ENCODE results near the gene RAMACL. TPM values are rescaled to one million over a fixed set of nuclear protein-coding genes. Genes with fewer than 3 reads are reported as not detected.

The RAMACL gene
- total RNA-seq, 1 experiment from 2014 or later = 0.15 TPM

- Histone ChIP-seq H4K20me1 (ENCODE audit: insufficient read depth) (no peaks in the 10 kb centered on the region), H3K36me3 (ENCODE audit: control insufficient read depth in 1 of 2, insufficient read depth in 2 of 2, low read length in 2 of 2) (no peaks in the 10 kb centered on the region), H3K27ac (ENCODE audit: low read depth, low read length) (peak overlapping the region; percentile 29; the same call in 1 of the 2 replicates), H3K79me2 (ENCODE audit: insufficient read depth, low read length) (no peaks in the 10 kb centered on the region), H3K4me2 (ENCODE audit: low read length) (peak overlapping the region; percentile 89), H3K9me3 (ENCODE audit: control insufficient read depth in 1 of 2, insufficient read depth in 1 of 2, low read depth in 1 of 2, low read length in 2 of 2) (no peaks in the 10 kb centered on the region), H3K4me1 (ENCODE audit: control insufficient read depth in 1 of 2, insufficient read depth in 2 of 2, low read length in 2 of 2) (peaks cover 9 to 32% of the 10 kb centered on the region in 2 experiments; a peak in 3 of 4 replicates), H3K9me2 (ENCODE audit: insufficient read depth) (no peaks in the 10 kb centered on the region), H2AFZ (ENCODE audit: low read depth, low read length, poor library complexity, severe bottlenecking) (no peak overlapping the region), H3K27me3 (ENCODE audit: insufficient read depth, low read length) (no peaks in the 10 kb centered on the region), H3K9ac (ENCODE audit: low read length) (peak overlapping the region; percentile 52), H3K4me3 (replicated peaks in 1 of 2; ENCODE audit: low read depth in 1 of 2, low read length in 2 of 2) (peak overlapping the region; percentile 48 to 64)
- DNase-seq (ENCODE audit: low read depth, low spot score) (no peak), ATAC-seq (peak; percentile 19)
- TF ChIP-seq EGR1 (IDR thresholded peaks at IDR 0.05; ENCODE audit: low read depth) = no peak
- no peak for TF ChIP-seq FOSL1 (IDR thresholded peaks at IDR 0.05; ENCODE audit: low read depth)
- no peak for TF ChIP-seq ELF1 (IDR thresholded peaks at IDR 0.05; ENCODE audit: borderline replicate concordance, low read depth)
- TF ChIP-seq RAD21 (IDR thresholded peaks at IDR 0.05; ENCODE audit: low read depth) = no peak
- no peak for TF ChIP-seq CEBPB (IDR thresholded peaks at IDR 0.05; ENCODE audit: low read depth)
- no peak for TF ChIP-seq EZH2 (IDR thresholded peaks at IDR 0.05)
- no peak for TF ChIP-seq ZFX (IDR thresholded peaks at IDR 0.05)
- TF ChIP-seq SIN3A (IDR thresholded peaks at IDR 0.05; ENCODE audit: low read depth) = no peak
- no peak for TF ChIP-seq MAX (IDR thresholded peaks at IDR 0.05)
- ChIA-PET POLR2A (no interaction called here), RAD21 (ENCODE audit: low non-redundant PET in 1 of 2, low total read pairs in 2 of 2, uncharacterized antibody in 2 of 2, unreplicated experiment in 2 of 2) (no interaction called here), CTCF (no interaction called here)
- intact Hi-C loops (cut with micrococcal nuclease) = loop anchor here (5.0 kb wide), 2 partner anchors 94 to 109 kb away; no protein-coding TSS in a partner anchor
- BruUV-seq (replicated peaks) = no TSS peak
These were observed 39.9 kb upstream of the RAMACL start for GRCh38 chr6:166626177-166627032.

- no peak for ATAC-seq
- POLR2A ChIA-PET = no interaction called here
- H3K9ac ChIP-seq (ENCODE audit: low read length) = no peak overlapping the region
These were observed 38.9 kb upstream of the RAMACL start for GRCh38 chr6:166625356-166625755.

More at GRCh38 chr6:166625356-166625755, 38.9 kb upstream of the RAMACL start:
- Histone ChIP-seq H3K4me3 (replicated peaks in 1 of 2; ENCODE audit: low read depth in 1 of 2, low read length in 2 of 2) (no peak overlapping the region), H3K9me2 (ENCODE audit: insufficient read depth) (no peaks in the 10 kb centered on the region), H2AFZ (ENCODE audit: low read depth, low read length, poor library complexity, severe bottlenecking) (no peak overlapping the region), H4K20me1 (ENCODE audit: insufficient read depth) (no peaks in the 10 kb centered on the region), H3K27me3 (ENCODE audit: insufficient read depth, low read length) (no peaks in the 10 kb centered on the region), H3K79me2 (ENCODE audit: insufficient read depth, low read length) (no peaks in the 10 kb centered on the region), H3K27ac (ENCODE audit: low read depth, low read length) (no peak overlapping the region), H3K36me3 (ENCODE audit: control insufficient read depth in 1 of 2, insufficient read depth in 2 of 2, low read length in 2 of 2) (no peaks in the 10 kb centered on the region), H3K9me3 (ENCODE audit: control insufficient read depth in 1 of 2, insufficient read depth in 1 of 2, low read depth in 1 of 2, low read length in 2 of 2) (no peaks in the 10 kb centered on the region), H3K4me2 (ENCODE audit: low read length) (no peak overlapping the region), H3K4me1 (ENCODE audit: control insufficient read depth in 1 of 2, insufficient read depth in 2 of 2, low read length in 2 of 2) (peaks cover 9 to 32% of the 10 kb centered on the region in 2 experiments; a peak in 3 of 4 replicates)
- ChIA-PET CTCF (no interaction called here), RAD21 (ENCODE audit: low non-redundant PET in 1 of 2, low total read pairs in 2 of 2, uncharacterized antibody in 2 of 2, unreplicated experiment in 2 of 2) (no interaction called here)
- TSS peak; percentile 74 for BruUV-seq (replicated peaks)
- no peak for DNase-seq (ENCODE audit: low read depth, low spot score)
- no peak for TF ChIP-seq ZNF274 (IDR thresholded peaks at IDR 0.05; ENCODE audit: low read depth, low read length)
- no peak for TF ChIP-seq TCF7L2 (IDR thresholded peaks at IDR 0.05; ENCODE audit: borderline replicate concordance, extremely low read depth, insufficient read depth, insufficient read length)
- no peak for TF ChIP-seq POLR2A (IDR thresholded peaks at IDR 0.05; ENCODE audit: borderline replicate concordance, extremely low read depth, insufficient read depth, insufficient read length)
- TF ChIP-seq REST (IDR thresholded peaks at IDR 0.05; ENCODE audit: low read depth) = no peak
- no peak for TF ChIP-seq ZFX (IDR thresholded peaks at IDR 0.05)
- TF ChIP-seq FOSL1 (IDR thresholded peaks at IDR 0.05; ENCODE audit: low read depth) = no peak
- intact Hi-C loops (cut with micrococcal nuclease) = loop anchor here (5.0 kb wide), 2 partner anchors 93 to 108 kb away; no protein-coding TSS in a partner anchor

Data from HCT116 (cell line).